ENCODE results near the gene FBXW2. TPM values are rescaled to one million over a fixed set of nuclear protein-coding genes. Genes with fewer than 3 reads are reported as not detected.
A peak's percentile ranks its signal among the peaks of the same experiment; 100 is the strongest.

FBXW2 gene
- total and polyA plus RNA-seq, 12 donors, result 9.2 to 86.8 (median 48.0) TPM

GRCh38 chr9:120714088-120714845 is 78.9 kb downstream of the FBXW2 start, which contains the start of gene MEGF9:
Gene MEGF9 (minus strand): TSS chr9:120714470. CDS start chr9:120714358, 112 bp downstream.
- 0 to 1% (median 0%) methylated on average over 21 to 102 of the region's 102 CpGs; no CpG with 5 or more reads in 1 of the 4 donors for WGBS, 4 donors
- H3K9me3 ChIP-seq (replicated peaks in 1 of 3), result no peaks in the 10 kb centered on the region
- H3K27ac ChIP-seq, result peak within 1 kb of the TSS; percentile 63 to 90 (median 79)
- peaks cover 15 to 49% of the 10 kb centered on the region in 2 donors for H3K4me1 ChIP-seq (replicated peaks in 1 of 2)
- TF ChIP-seq CTCF (IDR thresholded peaks at IDR 0.05), result peak in 1 of 6 experiments; percentile 12
- peak; percentile 56 to 92 for TF ChIP-seq POLR2A (IDR thresholded peaks at IDR 0.05)
- peak; percentile 98 to 99 (median 99) for DNase-seq
- H3K4me3 ChIP-seq, result peak within 1 kb of the TSS; percentile 45 to 76 (median 60)
- H3K36me3 ChIP-seq (replicated peaks in 1 of 2), result no peaks in the 10 kb centered on the region
- H3K27me3 ChIP-seq, result no peaks in the 10 kb centered on the region
- intact Hi-C loops (cut with DNase I), result no loop called here

GRCh38 chr9:120713257-120714087 is 79.7 kb downstream of the FBXW2 start:
- Histone ChIP-seq H3K36me3 (replicated peaks in 1 of 2) (no peaks in the 10 kb centered on the region), H3K27me3 (no peaks in the 10 kb centered on the region), H3K27ac (peak overlapping the region in 4 of 5 donors; percentile 39 to 90 (median 74)), H3K4me3 (peak overlapping the region; percentile 37 to 76 (median 60)), H3K9me3 (replicated peaks in 1 of 3) (no peaks in the 10 kb centered on the region), H3K4me1 (replicated peaks in 1 of 2) (peaks cover 15 to 57% of the 10 kb centered on the region in 2 donors)
- intact Hi-C loops (cut with DNase I), result no loop called here
- peak in 2 of 7 donors; percentile 30 to 55 for DNase-seq
- TF ChIP-seq CTCF (IDR thresholded peaks at IDR 0.05) (peak in 5 of 6 experiments; percentile 5 to 41 (median 22)), POLR2A (IDR thresholded peaks at IDR 0.05) (no peak)
- 1 to 5% (median 4%) methylated on average over 26 to 50 of the region's 50 CpGs for WGBS, 4 donors

- DNase-seq, result no peak
- Histone ChIP-seq H3K27ac (peak overlapping the region in 2 of 5 donors; percentile 1 to 90), H3K36me3 (replicated peaks in 1 of 2) (no peaks in the 10 kb centered on the region), H3K4me1 (replicated peaks in 1 of 2) (peaks cover 15 to 58% of the 10 kb centered on the region in 2 donors), H3K27me3 (no peaks in the 10 kb centered on the region), H3K4me3 (peak overlapping the region in 1 of 4 donors; percentile 76), H3K9me3 (replicated peaks in 1 of 3) (no peaks in the 10 kb centered on the region)
- WGBS, 4 donors, result 37 to 61% (median 52%) methylated on average over 4 of the region's 4 CpGs
- TF ChIP-seq POLR2A (IDR thresholded peaks at IDR 0.05), result no peak
- TF ChIP-seq CTCF (IDR thresholded peaks at IDR 0.05), result no peak
- intact Hi-C loops (cut with DNase I), result no loop called here
These were observed 80.6 kb downstream of the FBXW2 start for GRCh38 chr9:120712539-120713031.

All from adrenal gland (tissue), 12 donors.